Measurements from ENCODE around the gene GIMAP4.
"Not testable (repeated sequence)": the region's sequence is repeated elsewhere in the genome, so short reads cannot be mapped to it uniquely, and the experiment has no call there.

- not testable (repeated sequence) for TF ChIP-seq CTCF, POLR2A (IDR thresholded peaks at IDR 0.05)
These were observed 47.2 kb downstream of the GIMAP4 start for GRCh38 chr7:150614426-150614825.
